A549 (cell line): ENCODE measurements around the gene NIFK. TPM values are rescaled to one million over a fixed set of nuclear protein-coding genes. Genes with fewer than 3 reads are reported as not detected.

ENCODE experiments used
- ATAC-seq, 2 experiments: fragments of 200-7000 bp in 1 of 2; fragments of >200 bp in 1 of 2; cut with Nextera tagmentation in 1 of 2; cut with Tn5 transposase in 1 of 2; 3 replicates each; pipeline versions ENCODE4 v1.8.0 to v1.9.1; 2018 to 2020; ENCODE audit warnings: mild to moderate bottlenecking in 1 of 2, moderate library complexity in 1 of 2
- CTCF ChIA-PET: fragments of 300-600 bp; sonication (Branson Sonifier 250); formaldehyde crosslinking; extraction: SDS; loops from one replicate; lab custom pipeline; 2021; ENCODE audit warnings: antibody characterized with exemption, inconsistent platforms; lab: Yijun Ruan, JAX
- POLR2A ChIA-PET: fragments of 350-600 bp; formaldehyde crosslinking; extraction: SDS; loops from one replicate; lab custom pipeline; 2021; ENCODE audit warnings: antibody characterized with exemption, inconsistent platforms; lab: Yijun Ruan, JAX
- DNase-seq, 2 experiments: peaks; one replicate each; pipeline versions ENCODE4 v3.0.0 to v3.0.0-alpha.2; 2011 to 2016; ENCODE audit warnings: low read depth in 1 of 2, low spot score in 1 of 2
- FAIRE-seq: peaks from 2 replicates; lab custom pipeline; 2011; peaks lifted over from hg19 to GRCh38; lab: Jason Lieb, UNC
- H3K27ac ChIP-seq, 2 experiments: fragments of >200 bp; sonication (Bioruptor Twin); formaldehyde crosslinking; 3 replicates each; pipeline ENCODE4 v1.5.1; 2016 to 2017
- H3K4me1 ChIP-seq: fragments of >200 bp; sonication (Bioruptor Twin); formaldehyde crosslinking; 3 replicates; pipeline ENCODE4 v1.6.1; 2016
- H3K4me2 ChIP-seq: fragments of >200 bp; sonication (Bioruptor Twin); formaldehyde crosslinking; 3 replicates; pipeline ENCODE4 v1.6.1; 2016
- H3K4me3 ChIP-seq: fragments of >200 bp; sonication (Bioruptor Twin); formaldehyde crosslinking; 3 replicates; pipeline ENCODE4 v1.5.1; 2016
- H3K9me3 ChIP-seq: fragments of >200 bp; sonication (Bioruptor Twin); formaldehyde crosslinking; 3 replicates; pipeline ENCODE4 v1.6.1; 2016
- BCL3 ChIP-seq: fragments of >200 bp; sonication (Bioruptor Twin); formaldehyde crosslinking; IDR thresholded peaks from 3 replicates; pipeline ENCODE4 v1.6.1; 2016
- CEBPB ChIP-seq, 2 experiments: fragments of >200 bp in 1 of 2; sonication (Bioruptor Twin) in 1 of 2; formaldehyde crosslinking in 1 of 2; IDR thresholded peaks; 2 replicates each; pipeline ENCODE4 v1.6.1; 2012 to 2016
- ELK1 ChIP-seq: fragments of 150-350 bp; IDR thresholded peaks from 2 replicates; pipeline ENCODE4 v1.6.1; 2014; ENCODE audit warnings: low read depth, mild to moderate bottlenecking, low read length
- EP300 ChIP-seq, 2 experiments: fragments of >200 bp; sonication (Bioruptor Twin); formaldehyde crosslinking; IDR thresholded peaks; 2 replicates in 1 of 2; 3 replicates in 1 of 2; pipeline ENCODE4 v1.6.1; 2016 to 2017
- FOSL2 ChIP-seq, 2 experiments: fragments of 450-650 bp in 1 of 2; fragments of >200 bp in 1 of 2; sonication (Bioruptor Twin) in 1 of 2; formaldehyde crosslinking; IDR thresholded peaks; 2 replicates each; pipeline versions ENCODE4 v1.5.0 to v1.6.1; 2016 to 2020; ENCODE audit warnings: mild to moderate bottlenecking in 1 of 2, moderate library complexity in 1 of 2
- GATA3 ChIP-seq: IDR thresholded peaks from 2 replicates; pipeline ENCODE4 v1.6.1; 2012; ENCODE audit warnings: borderline replicate concordance
- HES2 ChIP-seq: fragments of >200 bp; sonication (Bioruptor Twin); formaldehyde crosslinking; IDR thresholded peaks from 2 replicates; pipeline ENCODE4 v1.6.1; 2016
- HMGXB4 ChIP-seq: fragments of 250-450 bp; sonication (Bioruptor Pico); IDR thresholded peaks from 2 replicates; pipeline ENCODE4 v1.5.0; 2021; ENCODE audit warnings: mild to moderate bottlenecking, moderate library complexity, borderline replicate concordance
- HOXB5 ChIP-seq: fragments of 250-450 bp; sonication (Bioruptor Pico); IDR thresholded peaks from 2 replicates; pipeline ENCODE4 v1.5.0; 2020; ENCODE audit warnings: mild to moderate bottlenecking, moderate library complexity
- JUN ChIP-seq, 2 experiments: fragments of >200 bp; sonication (Bioruptor Twin); formaldehyde crosslinking; IDR thresholded peaks; 2 replicates in 1 of 2; 3 replicates in 1 of 2; pipeline ENCODE4 v1.6.1; 2016 to 2017
- JUNB ChIP-seq: fragments of >200 bp; sonication (Bioruptor Twin); formaldehyde crosslinking; IDR thresholded peaks from 2 replicates; pipeline ENCODE4 v1.6.1; 2016
- MYC ChIP-seq: IDR thresholded peaks from 2 replicates; pipeline ENCODE4 v1.6.1; 2012; ENCODE audit warnings: mild to moderate bottlenecking, inconsistent platforms, low read length, improper control_type of control experiment, borderline replicate concordance
- NFE2L2 ChIP-seq: fragments of 150-350 bp; conservative IDR thresholded peaks from 2 replicates; pipeline ENCODE4 v1.6.1; 2014; ENCODE audit warnings: low read length
- NR3C1 ChIP-seq: fragments of >200 bp; sonication (Bioruptor Twin); formaldehyde crosslinking; IDR thresholded peaks from 3 replicates; pipeline ENCODE4 v1.6.1; 2017
- POLR2A ChIP-seq: IDR thresholded peaks from 2 replicates; pipeline ENCODE4 v1.6.1; 2012; ENCODE audit warnings: mild to moderate bottlenecking, low read length
- RARB ChIP-seq: fragments of 250-450 bp; sonication (Bioruptor Pico); IDR thresholded peaks from 2 replicates; pipeline ENCODE4 v1.8.0; 2021; ENCODE audit warnings: mild to moderate bottlenecking, moderate library complexity
- REST ChIP-seq: fragments of 200-600 bp; sonication (generic); IDR thresholded peaks from 2 replicates; pipeline ENCODE4 v1.6.1; 2016; ENCODE audit warnings: antibody characterized with exemption, mild to moderate bottlenecking, moderate library complexity
- RFX5 ChIP-seq: fragments of 450-650 bp; IDR thresholded peaks from 2 replicates; pipeline ENCODE4 v1.7.1; 2014; ENCODE audit warnings: antibody characterized with exemption, mild to moderate bottlenecking, moderate library complexity
- USF2 ChIP-seq: fragments of 450-650 bp; IDR thresholded peaks from 2 replicates; pipeline ENCODE4 v1.6.1; 2014; ENCODE audit warnings: antibody characterized with exemption
- ZFP36 ChIP-seq: fragments of 450-650 bp; IDR thresholded peaks from 2 replicates; pipeline ENCODE4 v1.6.1; 2014; ENCODE audit warnings: borderline replicate concordance; ENCODE audit not compliant: partially characterized antibody
- WGBS: methylation state at CpG from one replicate; pipeline ENCODE4 v1.1.6; 2017; ENCODE audit errors: missing lambda C conversion rate; 5-methylcytosine and 5-hydroxymethylcytosine counted together
- polyA plus RNA-seq, 4 experiments: library from polyadenylated mRNA; depleted of rRNA in 3 of 4; stranded (reverse); fragments of >200 nt; fragmentation: RNase III in 1 of 4; extraction: RNeasy Plus Mini Kit Qiagen cat#74134 plus additional on column Dnase treatment in 1 of 4; gene quantifications; 2 replicates in 3 of 4; 3 replicates in 1 of 4; pipeline ENCODE4 v1.2.3, GENCODE V29; 2011 to 2017

Gene NIFK
- polyA plus RNA-seq, 2 of the 4 experiments (the other 2 are of a cell fraction), result 50.3 to 82.9 TPM

- no peak for TF ChIP-seq ELK1
- TF ChIP-seq, all 56 proteins: peak for 0
These were observed 14.2 kb downstream of the NIFK start (continued) for GRCh38 chr2:121722479-121722878.

- CTCF ChIA-PET, result interaction anchor here (4.1 kb wide), 1 partner anchor 191 kb away, joined by 29 read pairs; the partner anchor contains the start of gene RNU4ATAC
- Histone ChIP-seq H3K27ac (peak overlapping the region; percentile 36 to 38; a peak in 3 of 6 replicates), H3K4me3 (no peak overlapping the region), H3K4me2 (peak overlapping the region; percentile 67), H3K9me3 (no peaks in the 10 kb centered on the region), H3K4me1 (peaks cover 17% of the 10 kb centered on the region)
- ATAC-seq (peak; percentile 59 to 76), DNase-seq (peak in 1 of 2 experiments; percentile 35), FAIRE-seq (no peak)
- TF ChIP-seq HOXB5 (CRISPR knock-in tag), result no peak
- no peak for TF ChIP-seq JUN (IDR thresholded peaks at IDR 0.05)
- no peak for TF ChIP-seq NR3C1
- TF ChIP-seq ELK1, result no peak
- no peak for TF ChIP-seq MYC
- TF ChIP-seq HMGXB4 (CRISPR knock-in tag), result no peak
- TF ChIP-seq POLR2A, result no peak
- TF ChIP-seq REST, result no peak
- no peak for TF ChIP-seq RARB (CRISPR knock-in tag)
- no peak for TF ChIP-seq USF2
- TF ChIP-seq RFX5, result no peak
- TF ChIP-seq HES2, result no peak
- no peak for TF ChIP-seq BCL3
- no peak for TF ChIP-seq NFE2L2
- no peak for TF ChIP-seq ZFP36
- peak; percentile 57 for TF ChIP-seq JUNB
- TF ChIP-seq EP300 (IDR thresholded peaks at IDR 0.05), result no peak
- peak in 1 of 2 experiments; percentile 56; a peak in 2 of 4 replicates for TF ChIP-seq CEBPB (IDR thresholded peaks at IDR 0.05)
- no peak for TF ChIP-seq GATA3
- TF ChIP-seq FOSL2 (IDR thresholded peaks at IDR 0.05), result peak; percentile 28; the same call in 1 of the 2 replicates
- peak; percentile 73 for TF ChIP-seq FOSL2 (CRISPR knock-in tag; IDR thresholded peaks at IDR 0.05)
- POLR2A ChIA-PET, result interaction anchor here (1.0 to 2.3 kb wide), 3 partner anchors 190 to 193 kb away, joined by 3 to 9 read pairs (median 4); partner anchors contain the start of gene RNU4ATAC
- WGBS, result 15% methylated on average over 8 of the region's 8 CpGs
These were observed 14.7 kb downstream of the NIFK start for GRCh38 chr2:121721926-121722325.
